ENCODE measurements around the gene MIGA1. TPM values are rescaled to one million over a fixed set of nuclear protein-coding genes. Genes with fewer than 3 reads are reported as not detected.

MIGA1 gene
- total and polyA plus RNA-seq, 2 of the 4 experiments (the other 2 are of a cell fraction): 5.7 to 16.3 TPM

DNA sequence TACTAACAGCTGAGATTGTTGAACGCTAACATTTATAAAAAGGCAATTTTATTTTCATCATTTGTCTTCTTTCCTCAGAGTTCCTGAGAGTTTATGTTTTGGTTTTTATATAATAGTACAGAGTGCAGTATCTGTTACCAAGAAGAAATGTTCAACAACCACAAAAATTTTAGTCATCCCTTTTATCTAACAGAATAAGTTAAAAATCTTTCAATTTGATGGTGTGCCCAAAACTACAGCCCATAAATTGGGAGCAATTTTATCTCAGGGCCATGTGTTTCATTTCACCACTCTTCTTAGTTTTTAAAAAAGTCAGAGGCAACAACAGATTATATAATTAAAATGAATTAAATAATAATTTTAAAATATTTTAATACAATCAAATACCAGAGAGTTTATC is 146.1 kb downstream of the MIGA1 start:
- Histone ChIP-seq H4K5ac (ENCODE audit: low read depth, low read length) (no peak overlapping the region), H3K18ac (ENCODE audit: low read depth, low read length) (no peak overlapping the region), H2BK20ac (ENCODE audit: low read depth, low read length) (no peak overlapping the region), H3K4ac (ENCODE audit: low read depth, low read length) (no peak overlapping the region), H3K4me2 (ENCODE audit: low read depth, low read length) (no peak overlapping the region), H3K9me1 (ENCODE audit: insufficient read depth, low read length) (peaks cover 4% of the 10 kb centered on the region), H2AFZ (replicated peaks; ENCODE audit: low read length, poor library complexity) (no peak overlapping the region), H4K8ac (ENCODE audit: low read depth in 2 of 2, low read length in 2 of 2) (no peak overlapping the region), H3K9me3 (ENCODE audit: control insufficient read depth, insufficient read depth, low read length) (no peaks in the 10 kb centered on the region), H3K9ac (ENCODE audit: low read depth, low read length) (no peak overlapping the region), H4K20me1 (ENCODE audit: insufficient read depth, low read length) (peaks cover 6% of the 10 kb centered on the region; the same call in 1 of the 2 replicates), H3K4me1 (ENCODE audit: control insufficient read depth, insufficient read depth, low read length) (no peaks in the 10 kb centered on the region), H2BK5ac (ENCODE audit: low read depth, low read length, poor library complexity, severe bottlenecking) (no peak overlapping the region), H3K4me3 (ENCODE audit: insufficient read depth, low read depth, low read length) (no peak overlapping the region), H3K56ac (ENCODE audit: extremely low read depth, insufficient read depth, low read length) (no peak overlapping the region), H3K14ac (replicated peaks; ENCODE audit: low read depth, low read length) (no peak overlapping the region), H2AK9ac (replicated peaks; ENCODE audit: low read depth, low read length, poor library complexity) (no peak overlapping the region), H3K23ac (ENCODE audit: low read depth, low read length) (no peak overlapping the region), H2AK5ac (ENCODE audit: low read depth, low read length) (no peak overlapping the region), H4K91ac (ENCODE audit: insufficient read depth, low read depth, low read length) (no peak overlapping the region), H2BK15ac (ENCODE audit: low read depth, low read length) (no peak overlapping the region), H3K27ac (ENCODE audit: insufficient read depth, low read length) (no peak overlapping the region), H3K79me1 (ENCODE audit: low read depth in 1 of 2, low read length in 2 of 2) (peaks cover 23 to 46% of the 10 kb centered on the region in 2 experiments), H2BK120ac (ENCODE audit: low read depth, low read length) (no peak overlapping the region), H3K27me3 (ENCODE audit: control insufficient read depth, insufficient read depth, low read length) (no peaks in the 10 kb centered on the region), H3K36me3 (ENCODE audit: control insufficient read depth, insufficient read depth, low read length) (peaks cover 50% of the 10 kb centered on the region)
- intact Hi-C loops (cut with micrococcal nuclease) (no loop called here), in situ Hi-C loops (cut with MboI; ENCODE audit: low sequenced_read_pairs) (no loop called here), dilution Hi-C loops (cut with HindIII; ENCODE audit: low sequenced_read_pairs, unreplicated experiment) (no loop called here)
- no CpG with 5 or more reads among the region's 1 CpG for WGBS, 2 experiments (ENCODE audit: extremely low coverage in 2 of 2, insufficient read length in 1 of 2)
- POLR2A ChIA-PET (ENCODE audit: unreplicated experiment): no interaction called here
- peak; percentile 65 for ATAC-seq (ENCODE audit: low read depth)
- TF ChIP-seq, protein P1, sequence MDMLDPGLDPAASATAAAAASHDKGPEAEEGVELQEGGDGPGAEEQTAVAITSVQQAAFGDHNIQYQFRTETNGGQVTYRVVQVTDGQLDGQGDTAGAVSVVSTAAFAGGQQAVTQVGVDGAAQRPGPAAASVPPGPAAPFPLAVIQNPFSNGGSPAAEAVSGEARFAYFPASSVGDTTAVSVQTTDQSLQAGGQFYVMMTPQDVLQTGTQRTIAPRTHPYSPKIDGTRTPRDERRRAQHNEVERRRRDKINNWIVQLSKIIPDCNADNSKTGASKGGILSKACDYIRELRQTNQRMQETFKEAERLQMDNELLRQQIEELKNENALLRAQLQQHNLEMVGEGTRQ (IDR thresholded peaks at IDR 0.05; ENCODE audit: low read depth, low read length): no peak
- TF ChIP-seq MAFK (IDR thresholded peaks at IDR 0.05; ENCODE audit: low read depth, low read length) (no peak), NFE2L2 (IDR thresholded peaks at IDR 0.05; ENCODE audit: low read depth, low read length) (no peak), RCOR1 (IDR thresholded peaks at IDR 0.05; ENCODE audit: insufficient replicate concordance, low read length) (no peak), MAZ (IDR thresholded peaks at IDR 0.05; ENCODE audit: borderline replicate concordance, low read depth, low read length) (no peak), FOS (IDR thresholded peaks at IDR 0.05; ENCODE audit: low read depth, low read length) (no peak), MXI1 (IDR thresholded peaks at IDR 0.05; ENCODE audit: borderline replicate concordance, low read depth, low read length) (no peak), RAD21 (IDR thresholded peaks at IDR 0.05; ENCODE audit: low read length) (no peak), CEBPB (IDR thresholded peaks at IDR 0.05; ENCODE audit: low read depth, low read length) (no peak), POLR2A (IDR thresholded peaks at IDR 0.05; ENCODE audit: low read depth, low read length) (no peak), SMC3 (IDR thresholded peaks at IDR 0.05; ENCODE audit: low read depth, low read length) (no peak), RFX5 (IDR thresholded peaks at IDR 0.05; ENCODE audit: low read depth, low read length) (no peak), BHLHE40 (IDR thresholded peaks at IDR 0.05; ENCODE audit: low read depth, low read length) (no peak), CHD1 (IDR thresholded peaks at IDR 0.05; ENCODE audit: low read depth, low read length) (no peak)
- TF ChIP-seq, protein P2, sequence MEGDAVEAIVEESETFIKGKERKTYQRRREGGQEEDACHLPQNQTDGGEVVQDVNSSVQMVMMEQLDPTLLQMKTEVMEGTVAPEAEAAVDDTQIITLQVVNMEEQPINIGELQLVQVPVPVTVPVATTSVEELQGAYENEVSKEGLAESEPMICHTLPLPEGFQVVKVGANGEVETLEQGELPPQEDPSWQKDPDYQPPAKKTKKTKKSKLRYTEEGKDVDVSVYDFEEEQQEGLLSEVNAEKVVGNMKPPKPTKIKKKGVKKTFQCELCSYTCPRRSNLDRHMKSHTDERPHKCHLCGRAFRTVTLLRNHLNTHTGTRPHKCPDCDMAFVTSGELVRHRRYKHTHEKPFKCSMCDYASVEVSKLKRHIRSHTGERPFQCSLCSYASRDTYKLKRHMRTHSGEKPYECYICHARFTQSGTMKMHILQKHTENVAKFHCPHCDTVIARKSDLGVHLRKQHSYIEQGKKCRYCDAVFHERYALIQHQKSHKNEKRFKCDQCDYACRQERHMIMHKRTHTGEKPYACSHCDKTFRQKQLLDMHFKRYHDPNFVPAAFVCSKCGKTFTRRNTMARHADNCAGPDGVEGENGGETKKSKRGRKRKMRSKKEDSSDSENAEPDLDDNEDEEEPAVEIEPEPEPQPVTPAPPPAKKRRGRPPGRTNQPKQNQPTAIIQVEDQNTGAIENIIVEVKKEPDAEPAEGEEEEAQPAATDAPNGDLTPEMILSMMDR (conservative IDR thresholded peaks at IDR 0.05; ENCODE audit: low read depth, low read length): no peak
- TF ChIP-seq, protein P3, sequence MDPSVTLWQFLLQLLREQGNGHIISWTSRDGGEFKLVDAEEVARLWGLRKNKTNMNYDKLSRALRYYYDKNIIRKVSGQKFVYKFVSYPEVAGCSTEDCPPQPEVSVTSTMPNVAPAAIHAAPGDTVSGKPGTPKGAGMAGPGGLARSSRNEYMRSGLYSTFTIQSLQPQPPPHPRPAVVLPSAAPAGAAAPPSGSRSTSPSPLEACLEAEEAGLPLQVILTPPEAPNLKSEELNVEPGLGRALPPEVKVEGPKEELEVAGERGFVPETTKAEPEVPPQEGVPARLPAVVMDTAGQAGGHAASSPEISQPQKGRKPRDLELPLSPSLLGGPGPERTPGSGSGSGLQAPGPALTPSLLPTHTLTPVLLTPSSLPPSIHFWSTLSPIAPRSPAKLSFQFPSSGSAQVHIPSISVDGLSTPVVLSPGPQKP (IDR thresholded peaks at IDR 0.05; ENCODE audit: borderline replicate concordance, low read depth, low read length): no peak
- CTCF ChIA-PET: no interaction called here
- BruUV-seq (replicated peaks): no TSS peak
- peak; percentile 47 for DNase-seq

All from IMR-90 (cell line).